Measurements from ENCODE around the gene MPRIP.
"Not testable (repeated sequence)": the region's sequence is repeated elsewhere in the genome, so short reads cannot be mapped to it uniquely, and the experiment has no call there.

MPRIP gene

GRCh38 chr17:17130077-17130844 is 88.0 kb downstream of the MPRIP start:
- DNase-seq = no peak

- no peak for DNase-seq
These were observed 89.6 kb downstream of the MPRIP start for GRCh38 chr17:17131839-17132238.

- DNase-seq = no peak
These were observed 90.5 kb downstream of the MPRIP start for GRCh38 chr17:17132746-17133145.

- no peak for DNase-seq
These were observed 92.0 kb downstream of the MPRIP start for GRCh38 chr17:17134051-17134956.

GRCh38 chr17:17134957-17135333 is 92.7 kb downstream of the MPRIP start:
- DNase-seq = no peak

GRCh38 chr17:17136221-17136620 is 94.0 kb downstream of the MPRIP start:
- not testable (repeated sequence) for DNase-seq

- no peak for DNase-seq
These were observed 95.7 kb downstream of the MPRIP start for GRCh38 chr17:17137731-17138585.

GRCh38 chr17:17139972-17140589 is 97.8 kb downstream of the MPRIP start:
- DNase-seq = no peak

GRCh38 chr17:17140590-17140980 is 98.3 kb downstream of the MPRIP start:
- DNase-seq = no peak

- DNase-seq = no peak
These were observed 99.0 kb downstream of the MPRIP start for GRCh38 chr17:17141279-17141678.

GRCh38 chr17:17141860-17142552 is 99.7 kb downstream of the MPRIP start:
- no peak for DNase-seq

GRCh38 chr17:17142556-17142955 is 100.3 kb downstream of the MPRIP start:
- no peak for DNase-seq

- DNase-seq = no peak
These were observed 101.2 kb downstream of the MPRIP start for GRCh38 chr17:17143501-17143900.

GRCh38 chr17:17144061-17144460 is 101.8 kb downstream of the MPRIP start:
- DNase-seq = no peak

GRCh38 chr17:17144916-17145665 is 102.8 kb downstream of the MPRIP start:
- no peak for DNase-seq

GRCh38 chr17:17146786-17147406 is 104.6 kb downstream of the MPRIP start:
- DNase-seq = no peak

- no peak for DNase-seq
These were observed 105.6 kb downstream of the MPRIP start for GRCh38 chr17:17147821-17148220.

GRCh38 chr17:17149520-17150447 is 107.5 kb downstream of the MPRIP start:
- DNase-seq = no peak

- no peak for DNase-seq
These were observed 108.2 kb downstream of the MPRIP start for GRCh38 chr17:17150448-17150800.

GRCh38 chr17:17151055-17151454 is 108.8 kb downstream of the MPRIP start:
- DNase-seq = no peak
